H1 (cell line): ENCODE measurements around the gene LPP. TPM values are rescaled to one million over a fixed set of nuclear protein-coding genes. Genes with fewer than 3 reads are reported as not detected.

ENCODE experiments used
- ASH2L ChIP-seq: fragments of 200-600, 300-600 bp; sonication (generic); IDR thresholded peaks from one replicate; pipeline ENCODE4 v1.7.1; 2017; ENCODE audit warnings: low read length
- CREB1 ChIP-seq: IDR thresholded peaks from 2 replicates; pipeline ENCODE4 v1.6.1; 2012; ENCODE audit warnings: inconsistent platforms
- GTF2F1 ChIP-seq: IDR thresholded peaks from 2 replicates; pipeline ENCODE4 v1.6.1; 2012; ENCODE audit warnings: low read depth, low read length, improper control_type of control experiment, borderline replicate concordance
- KDM5A ChIP-seq: fragments of 200-600 bp; IDR thresholded peaks from 2 replicates; pipeline ENCODE4 v1.7.1; 2012; ENCODE audit warnings: mild to moderate bottlenecking, low read length, inconsistent platforms, mixed read lengths
- NRF1 ChIP-seq: IDR thresholded peaks from 2 replicates; pipeline ENCODE4 v1.6.1; 2011; ENCODE audit warnings: mild to moderate bottlenecking, low read depth, low read length, improper control_type of control experiment
- RXRA ChIP-seq: IDR thresholded peaks from 2 replicates; pipeline ENCODE4 v1.6.1; 2011; ENCODE audit warnings: low read depth, mild to moderate bottlenecking, low read length, moderate library complexity; ENCODE audit not compliant: insufficient read depth
- SRF ChIP-seq: IDR thresholded peaks from 2 replicates; pipeline ENCODE4 v1.6.1; 2011; ENCODE audit warnings: mild to moderate bottlenecking, low read depth, low read length, moderate library complexity
- TAF7 ChIP-seq: optimal IDR thresholded peaks from 2 replicates; pipeline ENCODE3; 2011; ENCODE audit warnings: low read depth, mild to moderate bottlenecking, inconsistent platforms, low read length, moderate library complexity, borderline replicate concordance
- polyA plus RNA-seq, 7 experiments: library from polyadenylated mRNA; depleted of rRNA in 3 of 7; stranded (reverse) in 5 of 7; unstranded in 2 of 7; fragments of >200 nt in 5 of 7; fragments of 200-250 nt in 2 of 7; gene quantifications; 1 replicate in 5 of 7; 2 replicates in 1 of 7; 4 replicates in 1 of 7; pipeline versions ENCODE4 v1.2.1 to v1.2.3, GENCODE V29; 2011 to 2013; ENCODE audit warnings: missing spikeins in 2 of 7, mixed read lengths in 2 of 7
- total RNA-seq: library from RNA; stranded (reverse); fragmentation: NEBNext Ultra II Directional; extraction: Animal tissue kit (Norgen Biotek cat#: 25700); gene quantifications from 2 replicates; pipeline ENCODE4 v1.2.1, GENCODE V29; 2021
- TF ChIP-seq, protein P1 (sequence below): IDR thresholded peaks from 2 replicates; pipeline ENCODE4 v1.6.1; 2011; ENCODE audit warnings: low read length, improper control_type of control experiment

LPP gene
- total and polyA plus RNA-seq, 2 of the 8 experiments (the other 6 are each of a cell fraction or from before 2014, with no cell fraction given) = 10.0 to 53.3 TPM

- no peak for TF ChIP-seq ASH2L
- TF ChIP-seq CREB1 = no peak
- no peak for TF ChIP-seq TAF7
- no peak for TF ChIP-seq NRF1
- TF ChIP-seq KDM5A = no peak
- no peak for TF ChIP-seq RXRA
- no peak for TF ChIP-seq GTF2F1
- TF ChIP-seq, protein P1, sequence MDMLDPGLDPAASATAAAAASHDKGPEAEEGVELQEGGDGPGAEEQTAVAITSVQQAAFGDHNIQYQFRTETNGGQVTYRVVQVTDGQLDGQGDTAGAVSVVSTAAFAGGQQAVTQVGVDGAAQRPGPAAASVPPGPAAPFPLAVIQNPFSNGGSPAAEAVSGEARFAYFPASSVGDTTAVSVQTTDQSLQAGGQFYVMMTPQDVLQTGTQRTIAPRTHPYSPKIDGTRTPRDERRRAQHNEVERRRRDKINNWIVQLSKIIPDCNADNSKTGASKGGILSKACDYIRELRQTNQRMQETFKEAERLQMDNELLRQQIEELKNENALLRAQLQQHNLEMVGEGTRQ = no peak
- TF ChIP-seq SRF = no peak
Observed at GRCh38 chr3:188214442-188214841, 60.5 kb downstream of the LPP start (continued).
